IMR-90 (cell line): ENCODE results near the gene LAMA5. TPM values are rescaled to one million over a fixed set of nuclear protein-coding genes. Genes with fewer than 3 reads are reported as not detected.
A peak's percentile ranks its signal among the peaks of the same experiment; 100 is the strongest.

Source experiments
- ATAC-seq: fragments of 200-7000 bp; cut with Tn5 transposase; 2 replicates; pipeline ENCODE4 v1.9.1; 2020; ENCODE audit warnings: low read depth, mild to moderate bottlenecking, moderate library complexity
- BruUV-seq: library from RNA; stranded (reverse); fragments of 400-500 nt; replicated peaks from 2 replicates; lab custom pipeline; 2021; lab: Mats Ljungman, UMichigan
- CTCF ChIA-PET: fragments of 300-600 bp; formaldehyde crosslinking; extraction: SDS; loops from one replicate; lab custom pipeline; 2021; ENCODE audit warnings: antibody characterized with exemption; lab: Yijun Ruan, JAX
- POLR2A ChIA-PET: fragments of 300-600 bp; sonication (Branson Sonifier 250); formaldehyde crosslinking; loops from one replicate; lab custom pipeline; 2022; ENCODE audit warnings: antibody characterized with exemption; ENCODE audit not compliant: unreplicated experiment; lab: Charles Lee
- DNase-seq: peaks from one replicate; pipeline ENCODE4 v3.0.0; 2013
- H2AFZ ChIP-seq: replicated peaks from 2 replicates; pipeline ENCODE3; 2013; ENCODE audit warnings: low read length, mild to moderate bottlenecking; ENCODE audit not compliant: poor library complexity
- H2AK5ac ChIP-seq: 2 replicates; pipeline ENCODE4 v1.6.1; 2013; ENCODE audit warnings: low read depth, low read length, inconsistent platforms
- H2AK9ac ChIP-seq: replicated peaks from 2 replicates; pipeline ENCODE3; 2013; ENCODE audit warnings: mild to moderate bottlenecking, low read depth, low read length, moderate library complexity; ENCODE audit not compliant: poor library complexity
- H2BK120ac ChIP-seq: 2 replicates; pipeline ENCODE4 v1.6.1; 2013; ENCODE audit warnings: low read depth, low read length, inconsistent platforms
- H2BK15ac ChIP-seq: 3 replicates; pipeline ENCODE4 v1.6.1; 2013; ENCODE audit warnings: low read depth, low read length, inconsistent platforms
- H2BK20ac ChIP-seq: 2 replicates; pipeline ENCODE4 v1.6.1; 2013; ENCODE audit warnings: low read depth, mild to moderate bottlenecking, inconsistent platforms, low read length, moderate library complexity
- H2BK5ac ChIP-seq: 2 replicates; pipeline ENCODE4 v1.6.1; 2013; ENCODE audit warnings: mild to moderate bottlenecking, low read depth, low read length, inconsistent platforms; ENCODE audit not compliant: poor library complexity, severe bottlenecking
- H3K14ac ChIP-seq: replicated peaks from 2 replicates; pipeline ENCODE4 v1.6.1; 2013; ENCODE audit warnings: low read depth, low read length, inconsistent platforms
- H3K18ac ChIP-seq: 2 replicates; pipeline ENCODE4 v1.6.1; 2013; ENCODE audit warnings: low read depth, low read length, control low read depth
- H3K23ac ChIP-seq: 2 replicates; pipeline ENCODE4 v1.6.1; 2013; ENCODE audit warnings: low read depth, low read length, inconsistent platforms
- H3K27ac ChIP-seq: 2 replicates; pipeline ENCODE4 v1.5.1; 2013; ENCODE audit warnings: mild to moderate bottlenecking, control low read depth, low read length; ENCODE audit not compliant: insufficient read depth
- H3K27me3 ChIP-seq: 2 replicates; pipeline ENCODE4 v1.6.1; 2013; ENCODE audit warnings: low read length; ENCODE audit not compliant: control insufficient read depth, insufficient read depth
- H3K36me3 ChIP-seq: 2 replicates; pipeline ENCODE4 v1.6.1; 2013; ENCODE audit warnings: low read length, mixed read lengths; ENCODE audit not compliant: control insufficient read depth, insufficient read depth
- H3K4ac ChIP-seq: 2 replicates; pipeline ENCODE4 v1.6.1; 2013; ENCODE audit warnings: low read depth, low read length, inconsistent platforms
- H3K4me1 ChIP-seq: 2 replicates; pipeline ENCODE4 v1.6.1; 2013; ENCODE audit warnings: low read length, mixed read lengths; ENCODE audit not compliant: control insufficient read depth, insufficient read depth
- H3K4me2 ChIP-seq: 2 replicates; pipeline ENCODE4 v1.6.1; 2013; ENCODE audit warnings: low read depth, mild to moderate bottlenecking, control low read depth, low read length, moderate library complexity
- H3K4me3 ChIP-seq: 2 replicates; pipeline ENCODE4 v1.5.1; 2013; ENCODE audit warnings: low read depth, mild to moderate bottlenecking, control low read depth, low read length, moderate library complexity; ENCODE audit not compliant: insufficient read depth
- H3K56ac ChIP-seq: 2 replicates; pipeline ENCODE4 v1.6.1; 2013; ENCODE audit warnings: low read length, inconsistent platforms; ENCODE audit not compliant: insufficient read depth; ENCODE audit errors: extremely low read depth
- H3K79me1 ChIP-seq, 2 experiments: 2 replicates each; pipeline ENCODE4 v1.6.1; 2013; ENCODE audit warnings: low read length in 2 of 2, inconsistent platforms in 1 of 2, low read depth in 1 of 2
- H3K9ac ChIP-seq: 2 replicates; pipeline ENCODE4 v1.6.1; 2013; ENCODE audit warnings: low read depth, low read length, control low read depth
- H3K9me1 ChIP-seq: 2 replicates; pipeline ENCODE4 v1.6.1; 2013; ENCODE audit warnings: low read length, inconsistent platforms; ENCODE audit not compliant: insufficient read depth
- H3K9me3 ChIP-seq: 2 replicates; pipeline ENCODE4 v1.6.1; 2013; ENCODE audit warnings: low read length; ENCODE audit not compliant: control insufficient read depth, insufficient read depth
- H4K20me1 ChIP-seq: 2 replicates; pipeline ENCODE4 v1.6.1; 2013; ENCODE audit warnings: low read length, inconsistent platforms; ENCODE audit not compliant: insufficient read depth
- H4K5ac ChIP-seq: 2 replicates; pipeline ENCODE4 v1.6.1; 2013; ENCODE audit warnings: mild to moderate bottlenecking, low read depth, low read length, control low read depth
- H4K8ac ChIP-seq, 2 experiments: 2 replicates each; pipeline ENCODE4 v1.6.1; 2013; ENCODE audit warnings: low read depth in 2 of 2, low read length in 2 of 2, control low read depth in 1 of 2, inconsistent platforms in 1 of 2
- H4K91ac ChIP-seq: 2 replicates; pipeline ENCODE4 v1.6.1; 2013; ENCODE audit warnings: low read depth, low read length, inconsistent platforms; ENCODE audit not compliant: insufficient read depth
- BHLHE40 ChIP-seq: fragments of 150-350 bp; IDR thresholded peaks from 2 replicates; pipeline ENCODE4 v1.6.1; 2016; ENCODE audit warnings: mild to moderate bottlenecking, low read depth, low read length
- CEBPB ChIP-seq: IDR thresholded peaks from 2 replicates; pipeline ENCODE4 v1.6.1; 2012; ENCODE audit warnings: low read depth, low read length, improper control_type of control experiment
- CTCF ChIP-seq: conservative IDR thresholded peaks from 2 replicates; pipeline ENCODE4 v1.5.1; 2012; ENCODE audit warnings: mild to moderate bottlenecking, low read depth, low read length, improper control_type of control experiment
- FOS ChIP-seq: fragments of 150-350 bp; IDR thresholded peaks from 2 replicates; pipeline ENCODE4 v1.6.1; 2016; ENCODE audit warnings: low read depth, low read length
- POLR2A ChIP-seq: IDR thresholded peaks from 2 replicates; pipeline ENCODE4 v1.6.1; 2012; ENCODE audit warnings: mild to moderate bottlenecking, low read depth, low read length
- RCOR1 ChIP-seq: IDR thresholded peaks from 2 replicates; pipeline ENCODE4 v1.6.1; 2012; ENCODE audit warnings: mild to moderate bottlenecking, low read length, improper control_type of control experiment; ENCODE audit not compliant: insufficient replicate concordance
- RFX5 ChIP-seq: IDR thresholded peaks from 2 replicates; pipeline ENCODE4 v1.8.0; 2012; ENCODE audit warnings: low read depth, mild to moderate bottlenecking, low read length, moderate library complexity
- SMC3 ChIP-seq: fragments of 150-350 bp; IDR thresholded peaks from 2 replicates; pipeline ENCODE4 v1.6.1; 2016; ENCODE audit warnings: low read depth, mild to moderate bottlenecking, antibody characterized with exemption, low read length, moderate library complexity
- USF2 ChIP-seq: fragments of 150-350 bp; IDR thresholded peaks from 2 replicates; pipeline ENCODE4 v1.6.1; 2017; ENCODE audit warnings: mild to moderate bottlenecking, antibody characterized with exemption, low read length, low read depth
- WGBS, 2 experiments: methylation state at CpG; one replicate each; pipeline versions ENCODE4 v1.1.5 to v1.1.7; 2013; ENCODE audit warnings: missing lambda C conversion rate in 2 of 2; ENCODE audit not compliant: insufficient read length in 1 of 2; ENCODE audit errors: extremely low coverage in 2 of 2; 5-methylcytosine and 5-hydroxymethylcytosine counted together
- dilution Hi-C: fragments of 300-500 bp; cut with HindIII; formaldehyde crosslinking; loops from one replicate; pipeline ENCODE4 v1.14.3; 2018; ENCODE audit warnings: low sequenced_read_pairs; ENCODE audit not compliant: unreplicated experiment
- in situ Hi-C: fragments of 300-500 bp; cut with MboI; formaldehyde crosslinking; loops from 3 replicates; pipeline ENCODE4 v1.14.3; 2019; ENCODE audit warnings: low sequenced_read_pairs, inconsistent platforms, mixed read lengths
- intact Hi-C: fragments of 100-400 bp; cut with micrococcal nuclease; formaldehyde crosslinking; loops from 2 replicates; pipeline ENCODE4 v1.10.0; 2022
- polyA plus RNA-seq, 3 experiments: library from polyadenylated mRNA; depleted of rRNA; stranded (reverse); fragments of >200 nt; gene quantifications; 2 replicates each; pipeline ENCODE4 v1.2.3, GENCODE V29; 2012; ENCODE audit warnings: low replicate concordance in 1 of 3
- total RNA-seq: library from RNA; depleted of rRNA; stranded (reverse); fragments of >200 nt; gene quantifications from 2 replicates; pipeline ENCODE4 v1.2.3, GENCODE V29; 2012

LAMA5 gene
- total and polyA plus RNA-seq, 2 of the 4 experiments (the other 2 are of a cell fraction), result 0.90 to 7.3 TPM

- dilution Hi-C loops, result no loop called here
- 83% methylated on average over 4 of the region's 13 CpGs; no CpG with 5 or more reads in 1 of the 2 experiments for WGBS, 2 experiments
Measured at GRCh38 chr20:62274332-62274950, 92.7 kb downstream of the LAMA5 start.

More at GRCh38 chr20:62274332-62274950, 92.7 kb downstream of the LAMA5 start:
- H3K27me3 ChIP-seq, result no peaks in the 10 kb centered on the region
- H3K27ac ChIP-seq, result no peak overlapping the region
- peaks cover 13% of the 10 kb centered on the region for H4K20me1 ChIP-seq
- H4K91ac ChIP-seq, result no peak overlapping the region
- POLR2A ChIA-PET, result no interaction called here
- no peak overlapping the region for H4K5ac ChIP-seq
- H2BK20ac ChIP-seq, result no peak overlapping the region
- H3K79me1 ChIP-seq, result peaks cover 11 to 12% of the 10 kb centered on the region in 2 experiments; a peak in 2 of 4 replicates
- TF ChIP-seq SMC3, result no peak
- TF ChIP-seq POLR2A, result no peak
- no peak for TF ChIP-seq CTCF
- TF ChIP-seq RCOR1, result no peak
- TF ChIP-seq FOS, result no peak
- no peak for TF ChIP-seq RFX5
- no peak for TF ChIP-seq USF2
- TF ChIP-seq BHLHE40, result no peak
- TF ChIP-seq CEBPB, result no peak
- no peak overlapping the region for H3K18ac ChIP-seq
- ATAC-seq, result peak; percentile 63
- no peak overlapping the region for H2BK15ac ChIP-seq
- no peak overlapping the region for H4K8ac ChIP-seq
- H3K4me1 ChIP-seq, result no peaks in the 10 kb centered on the region
- no TSS peak for BruUV-seq
- H2AK9ac ChIP-seq, result no peak overlapping the region
- H3K9me1 ChIP-seq, result peaks cover 13% of the 10 kb centered on the region
- H3K9me3 ChIP-seq, result no peaks in the 10 kb centered on the region
- DNase-seq, result no peak
- H3K9ac ChIP-seq, result no peak overlapping the region
- H2BK5ac ChIP-seq, result no peak overlapping the region
- no peak overlapping the region for H3K4me3 ChIP-seq
- no peak overlapping the region for H2AK5ac ChIP-seq
- H2BK120ac ChIP-seq, result no peak overlapping the region
- H2AFZ ChIP-seq, result no peak overlapping the region
- CTCF ChIA-PET, result interaction anchor here (0.6 kb wide), 1 partner anchor 9 kb away, joined by 3 read pairs; no protein-coding TSS in a partner anchor
- H3K36me3 ChIP-seq, result peaks cover 42% of the 10 kb centered on the region
- H3K4me2 ChIP-seq, result no peak overlapping the region
- intact Hi-C loops, result no loop called here
- no peak overlapping the region for H3K56ac ChIP-seq
- no peak overlapping the region for H3K14ac ChIP-seq
- in situ Hi-C loops, result no loop called here
- H3K4ac ChIP-seq, result no peak overlapping the region
- H3K23ac ChIP-seq, result no peak overlapping the region
